CD4-positive, alpha-beta T cell treated with Interferon alpha-2 for 1 hour (primary cell): ENCODE measurements around the gene MTUS2.

Source experiments
- DNase-seq, 2 donors: peaks; one replicate each; pipeline ENCODE4 v3.0.0-alpha.2; 2020 to 2022

Gene MTUS2

GRCh38 chr13:28859717-28860116 is 39.6 kb downstream of the MTUS2 start:
- DNase-seq = no peak

GRCh38 chr13:28864544-28864943 is 44.4 kb downstream of the MTUS2 start:
- DNase-seq = no peak

DNA sequence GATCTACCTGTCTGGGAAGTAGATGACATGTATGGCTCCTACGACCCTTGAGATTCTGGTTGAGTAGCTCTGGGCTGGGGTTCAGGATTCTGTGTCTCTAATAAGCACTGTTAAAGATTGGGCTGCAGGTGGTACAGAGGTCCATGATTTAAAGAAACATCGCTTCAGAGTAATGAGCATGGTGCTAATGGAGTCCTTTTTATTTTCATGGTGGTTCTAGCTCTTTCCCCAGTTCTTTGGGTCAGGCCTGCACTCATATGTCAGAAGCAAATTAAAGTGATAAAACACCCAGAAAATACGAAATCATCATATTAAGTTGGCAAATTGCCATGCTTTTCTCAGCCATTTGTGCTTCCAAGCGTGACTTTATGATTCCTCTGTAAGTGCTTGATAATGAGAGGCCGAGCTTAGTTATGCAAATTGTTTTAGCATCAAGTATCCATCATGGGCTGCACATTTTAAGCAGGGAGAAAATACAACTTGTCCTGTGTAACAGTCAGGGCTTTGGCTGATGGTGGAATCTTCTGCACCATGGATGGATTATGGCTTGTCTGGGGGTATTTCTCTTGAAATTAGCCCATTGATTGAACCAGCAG is 45.1 kb downstream of the MTUS2 start:
- no peak for DNase-seq

- DNase-seq = no peak
Observed at GRCh38 chr13:28865951-28866350, 45.8 kb downstream of the MTUS2 start.

DNA sequence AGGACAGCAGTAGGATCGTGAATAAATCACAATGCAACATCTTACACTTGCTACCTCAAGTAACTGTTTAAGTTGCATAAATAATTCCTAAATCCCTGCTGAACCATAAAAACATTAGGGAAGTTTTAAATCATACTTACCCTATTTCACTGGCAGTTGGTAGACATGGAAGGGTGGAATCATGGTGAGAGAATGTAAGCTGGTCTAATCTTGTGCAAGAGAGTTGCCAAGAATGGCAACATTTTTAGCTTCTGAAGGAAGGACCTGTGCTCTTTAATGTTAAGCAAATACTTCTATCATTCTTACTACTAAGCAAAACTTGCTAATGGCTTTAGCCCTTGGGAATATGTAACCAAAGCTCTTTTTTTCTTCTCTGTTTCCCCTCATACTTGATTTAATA is 46.8 kb downstream of the MTUS2 start:
- DNase-seq = no peak

- no peak for DNase-seq
Observed at GRCh38 chr13:28867564-28867963, 47.4 kb downstream of the MTUS2 start.

GRCh38 chr13:28872427-28873176 is 52.5 kb downstream of the MTUS2 start:
- DNase-seq = no peak

GRCh38 chr13:28875846-28876615 is 55.9 kb downstream of the MTUS2 start:
- no peak for DNase-seq

- no peak for DNase-seq
Observed at GRCh38 chr13:28877408-28877807, 57.3 kb downstream of the MTUS2 start.

DNA sequence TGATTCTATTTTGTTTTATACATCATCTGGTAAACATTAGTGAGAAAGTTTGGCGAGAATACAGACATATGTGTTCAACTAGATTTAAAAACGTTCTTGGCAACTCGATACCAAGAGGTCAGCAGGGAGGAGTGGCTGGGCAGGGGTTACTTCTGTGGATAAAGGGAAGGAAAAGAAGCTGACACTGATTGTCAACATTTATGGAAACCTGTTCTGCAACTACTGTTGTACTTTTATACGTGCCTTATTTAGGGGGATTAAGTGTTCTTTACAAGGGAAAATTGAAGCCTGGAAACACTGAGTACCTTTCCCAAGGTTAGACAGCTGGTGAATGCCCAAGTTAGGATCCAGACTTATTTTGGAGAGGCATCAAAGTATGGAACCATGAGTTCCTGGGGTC is 65.0 kb downstream of the MTUS2 start:
- DNase-seq = no peak

DNA sequence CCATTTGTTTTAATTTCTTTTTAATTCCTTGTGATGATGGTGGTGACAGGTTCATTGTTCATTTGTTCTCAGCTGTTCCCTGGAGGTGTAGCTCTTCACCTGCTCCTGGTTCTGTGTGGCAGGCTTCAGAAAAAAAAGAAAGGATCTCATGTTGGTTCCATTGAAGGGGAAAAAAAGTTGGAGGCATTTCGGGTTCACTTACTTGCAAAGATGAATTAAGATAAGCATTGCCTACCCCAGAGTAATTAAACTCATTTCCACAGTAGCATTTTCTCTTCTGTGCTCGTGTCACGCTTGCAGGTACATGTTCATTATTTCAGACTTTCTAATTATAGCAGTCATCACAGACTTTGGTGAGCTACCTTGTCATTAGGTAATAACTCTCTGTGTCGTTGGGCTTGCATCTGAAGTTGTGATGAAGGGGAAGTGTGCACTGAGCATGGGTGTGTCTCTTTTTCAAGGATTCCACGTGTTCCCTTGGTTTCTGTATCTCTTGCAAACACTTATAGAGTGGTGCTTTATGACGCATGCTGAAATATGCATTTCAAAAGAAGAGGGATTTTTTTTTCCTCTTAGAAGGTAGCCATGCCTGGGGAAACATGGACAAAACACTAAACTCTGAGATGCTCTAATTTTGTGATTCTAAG is 69.1 kb downstream of the MTUS2 start:
- DNase-seq = no peak

GRCh38 chr13:28890712-28891111 is 70.6 kb downstream of the MTUS2 start:
- DNase-seq = no peak

DNA sequence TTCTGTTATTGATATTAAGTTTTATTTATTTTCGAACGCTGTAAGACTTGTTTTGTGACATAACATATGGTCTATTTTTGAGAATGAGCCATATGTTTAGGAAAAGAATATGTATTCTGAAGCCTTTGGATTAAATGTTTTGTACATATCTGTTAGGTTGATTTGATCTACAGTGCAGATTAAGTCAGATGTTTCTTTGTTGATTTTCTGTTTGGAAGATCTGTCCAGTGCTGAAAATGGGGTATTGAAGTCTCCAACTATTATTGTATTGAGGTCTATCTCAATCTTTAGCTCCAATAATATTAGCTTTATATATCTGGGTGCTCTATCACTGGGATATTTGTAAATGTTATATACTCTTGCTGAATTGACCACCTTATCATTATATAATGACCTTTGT is 97.9 kb downstream of the MTUS2 start:
- DNase-seq = no peak

- DNase-seq = no peak
Observed at GRCh38 chr13:28922341-28922740, 102.2 kb downstream of the MTUS2 start.

DNA sequence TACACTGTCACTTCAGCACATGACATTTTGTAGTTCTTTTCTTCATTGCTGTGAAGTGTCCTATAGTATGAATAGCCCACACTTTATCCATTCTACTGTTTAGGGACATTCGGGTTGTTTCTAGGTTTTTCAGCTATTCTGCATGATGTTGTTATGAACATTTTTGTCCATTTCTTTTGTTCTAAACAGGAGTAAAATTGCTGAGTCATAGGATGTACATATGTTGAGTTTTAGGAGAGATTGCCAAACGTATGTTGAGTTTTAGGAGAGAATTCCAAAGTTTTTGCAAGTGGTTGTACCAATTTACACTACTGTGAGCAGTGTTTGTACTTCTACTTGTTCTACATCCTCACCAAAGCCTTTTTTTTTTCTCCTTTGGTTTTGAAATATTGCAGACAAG is 115.0 kb downstream of the MTUS2 start:
- DNase-seq = no peak

GRCh38 chr13:28942906-28943305 is 122.8 kb downstream of the MTUS2 start:
- no peak for DNase-seq

GRCh38 chr13:28953714-28954418 is 133.7 kb downstream of the MTUS2 start:
- no peak for DNase-seq

GRCh38 chr13:28954419-28954725 is 134.2 kb downstream of the MTUS2 start:
- no peak for DNase-seq

DNA sequence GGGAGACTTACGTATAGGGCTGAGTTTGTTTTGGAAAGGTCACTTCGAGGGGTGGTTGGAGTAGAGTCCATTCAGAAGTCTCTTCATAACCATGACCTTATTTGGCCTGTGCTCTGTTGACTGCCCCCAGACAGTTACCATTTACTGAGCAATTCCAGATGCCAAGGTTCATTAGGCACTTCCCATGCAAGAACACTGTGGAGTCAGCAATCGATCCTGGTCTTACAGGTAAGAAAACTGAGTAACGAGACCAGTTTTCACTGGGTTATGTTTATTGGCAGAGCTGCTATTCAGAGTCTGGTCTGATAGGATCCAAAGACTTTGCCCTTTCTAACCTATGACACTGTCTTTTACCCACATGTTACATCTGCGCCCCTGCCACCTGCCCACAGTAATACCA is 134.7 kb downstream of the MTUS2 start:
- DNase-seq = no peak

DNA sequence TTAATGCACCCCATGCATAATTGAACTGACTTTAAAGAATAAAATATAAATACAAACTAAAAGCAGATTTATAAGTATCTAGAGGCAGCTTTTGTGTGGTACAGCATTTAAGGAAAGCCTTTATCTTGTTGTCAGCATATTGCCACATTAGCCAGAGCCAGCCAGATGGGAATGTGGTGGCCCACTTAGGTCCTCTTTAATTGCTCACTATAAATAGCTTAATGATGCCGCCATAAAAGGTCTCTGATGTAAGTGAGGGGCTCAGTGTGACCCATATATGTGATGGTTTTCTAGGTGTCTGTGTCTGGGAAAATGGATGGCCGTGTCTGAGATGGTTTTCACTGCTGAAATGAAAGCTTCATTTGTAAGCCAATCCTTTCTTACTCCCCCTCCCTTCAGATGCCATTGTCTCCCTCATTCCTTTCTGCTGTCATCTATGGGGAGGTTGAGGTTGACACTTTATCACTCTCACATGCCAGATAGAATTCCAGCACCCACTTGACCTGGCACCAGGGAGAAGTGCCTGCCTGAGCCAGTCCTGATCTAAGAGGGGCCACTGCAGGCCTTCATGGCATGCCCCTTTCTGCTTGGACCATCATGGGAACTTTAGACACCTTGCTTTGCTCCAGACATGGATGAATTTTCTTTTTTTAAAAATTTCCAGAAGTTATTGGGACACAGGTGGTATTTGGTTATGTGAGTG is 135.3 kb downstream of the MTUS2 start:
- no peak for DNase-seq

DNA sequence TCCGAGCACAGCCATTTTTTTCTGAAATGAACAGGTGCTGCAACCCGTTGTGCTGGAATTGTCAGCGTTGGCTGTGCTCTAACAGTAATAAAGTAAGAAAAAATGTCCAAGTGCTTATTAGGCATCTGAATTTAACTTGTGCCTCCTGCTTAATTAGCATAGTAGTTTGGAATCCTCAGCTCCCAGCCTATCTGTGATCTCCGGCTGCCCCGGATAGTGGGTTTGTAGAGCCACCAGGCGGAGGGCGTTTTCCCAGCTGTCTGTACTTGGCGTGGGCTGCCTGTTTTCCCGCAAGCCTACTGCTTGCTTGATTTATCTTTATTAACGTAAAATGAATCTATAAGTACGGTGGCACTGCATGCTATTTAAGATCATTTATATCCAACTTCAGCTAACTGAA is 137.9 kb downstream of the MTUS2 start:
- DNase-seq = no peak

GRCh38 chr13:28958441-28958840 is 138.3 kb downstream of the MTUS2 start:
- DNase-seq = no peak

GRCh38 chr13:28964052-28964451 is 143.9 kb downstream of the MTUS2 start:
- DNase-seq = no peak
